K562 (cell line): Measurements from ENCODE around the gene LAIR2. TPM values are rescaled to one million over a fixed set of nuclear protein-coding genes. Genes with fewer than 3 reads are reported as not detected.

ENCODE experiments used
- ATAC-seq: fragments of 200-7000 bp; cut with Tn5 transposase; 3 replicates; pipeline ENCODE4 v1.9.1; 2020; ENCODE audit warnings: moderate library complexity
- BruUV-seq: library from RNA; stranded (reverse); fragments of 400-500 nt; replicated peaks from 2 replicates; lab custom pipeline; 2021; lab: Mats Ljungman, UMichigan
- CTCF ChIA-PET: fragments of 300-600 bp; formaldehyde crosslinking; extraction: SDS; loops from one replicate; lab custom pipeline; 2021; ENCODE audit warnings: low intra/inter-chr PET ratio; lab: Yijun Ruan, JAX
- POLR2A ChIA-PET: fragments of 300-600, 350-650 bp; sonication (Branson Sonifier 250); formaldehyde crosslinking; extraction: SDS; loops from one replicate; lab custom pipeline; 2021; ENCODE audit warnings: antibody characterized with exemption, inconsistent platforms; lab: Yijun Ruan, JAX
- DNase-seq, 4 experiments: peaks; one replicate each; pipeline versions ENCODE4 v3.0.0 to v3.0.0-alpha.2; 2011 to 2018; ENCODE audit warnings: low spot score in 3 of 4, mixed read lengths in 3 of 4; ENCODE audit errors: extremely low read depth in 1 of 4
- FAIRE-seq: peaks from 2 replicates; lab custom pipeline; 2011; peaks lifted over from hg19 to GRCh38; lab: Jason Lieb, UNC
- H2AFZ ChIP-seq: 2 replicates; pipeline ENCODE4 v1.6.0; 2011; ENCODE audit warnings: low read depth, low read length, control low read depth, inconsistent platforms
- H3K27ac ChIP-seq: fragments of 200-600 bp; 3 replicates; pipeline ENCODE4 v1.8.0; 2011; ENCODE audit warnings: low read depth, mild to moderate bottlenecking, control low read depth, inconsistent platforms, low read length, moderate library complexity, mixed read lengths; ENCODE audit errors: extremely low read depth
- H3K27me3 ChIP-seq, 2 experiments: fragments of 300-600 bp in 1 of 2; 2 replicates in 1 of 2; 3 replicates in 1 of 2; pipeline versions ENCODE4 v1.6.0 to v1.8.0; 2011; ENCODE audit warnings: inconsistent platforms in 2 of 2, low read length in 2 of 2, mild to moderate bottlenecking in 1 of 2, mixed read lengths in 1 of 2, moderate library complexity in 1 of 2; ENCODE audit not compliant: control insufficient read depth in 2 of 2, insufficient read depth in 2 of 2
- H3K36me3 ChIP-seq: fragments of 300-600 bp; 3 replicates; pipeline ENCODE4 v1.8.0; 2011; ENCODE audit warnings: mild to moderate bottlenecking, low read length, inconsistent platforms; ENCODE audit not compliant: control insufficient read depth, insufficient read depth
- H3K4me1 ChIP-seq, 2 experiments: fragments of 200-600 bp in 1 of 2; replicated peaks in 1 of 2; 2 replicates in 1 of 2; 3 replicates in 1 of 2; pipeline versions ENCODE4 v1.5.1 to v1.8.0; 2011; ENCODE audit warnings: inconsistent platforms in 2 of 2, low read length in 2 of 2, mild to moderate bottlenecking in 1 of 2, mixed read lengths in 1 of 2, moderate library complexity in 1 of 2; ENCODE audit not compliant: control insufficient read depth in 2 of 2, insufficient read depth in 2 of 2
- H3K4me2 ChIP-seq: 2 replicates; pipeline ENCODE4 v1.6.1; 2011; ENCODE audit warnings: low read length, control low read depth, inconsistent platforms, mixed read lengths; ENCODE audit not compliant: insufficient read depth
- H3K4me3 ChIP-seq: fragments of 200-600 bp; sonication (generic), shearing (Covaris generic); 2 replicates; pipeline ENCODE4 v1.5.1; 2016; ENCODE audit warnings: control low read depth, inconsistent platforms
- H3K79me2 ChIP-seq: fragments of 200-600 bp; 3 replicates; pipeline ENCODE4 v1.8.0; 2011; ENCODE audit warnings: low read length, inconsistent platforms; ENCODE audit not compliant: control insufficient read depth, insufficient read depth
- H3K9ac ChIP-seq, 2 experiments: 2 replicates each; pipeline versions ENCODE4 v1.6.0 to v1.6.1; 2011; ENCODE audit warnings: low read depth in 2 of 2, low read length in 2 of 2, control low read depth in 1 of 2, inconsistent platforms in 1 of 2, mild to moderate bottlenecking in 1 of 2, mixed read lengths in 1 of 2; ENCODE audit not compliant: insufficient read depth in 1 of 2
- H3K9me1 ChIP-seq: one replicate; pipeline ENCODE4 v1.6.0; 2011; ENCODE audit warnings: inconsistent platforms, mild to moderate bottlenecking, low read length, moderate library complexity; ENCODE audit not compliant: control insufficient read depth, insufficient read depth
- H3K9me3 ChIP-seq: replicated peaks from 2 replicates; pipeline ENCODE4 v1.5.1; 2011; ENCODE audit warnings: low read depth, low read length, inconsistent platforms; ENCODE audit not compliant: control insufficient read depth, insufficient read depth
- H4K20me1 ChIP-seq: replicated peaks from 2 replicates; pipeline ENCODE4 v1.6.1; 2011; ENCODE audit warnings: low read length, inconsistent platforms, mixed read lengths; ENCODE audit not compliant: control insufficient read depth, insufficient read depth
- ATF7 ChIP-seq: fragments of 450-650 bp; IDR thresholded peaks from 2 replicates; pipeline ENCODE4 v1.7.1; 2014; ENCODE audit warnings: mild to moderate bottlenecking, moderate library complexity
- BRD9 ChIP-seq: fragments of 450-650 bp; IDR thresholded peaks from 2 replicates; pipeline ENCODE4 v1.6.1; 2018; ENCODE audit warnings: low read depth; ENCODE audit not compliant: partially characterized antibody
- ELF4 ChIP-seq: fragments of 450-650 bp; formaldehyde crosslinking; IDR thresholded peaks from 2 replicates; pipeline ENCODE4 v1.4.0; 2022; ENCODE audit warnings: missing genetic modification characterization
- GATAD2A ChIP-seq: fragments of 450-650 bp; IDR thresholded peaks from 2 replicates; pipeline ENCODE4 v1.6.1; 2017
- JUND ChIP-seq, 2 experiments: IDR thresholded peaks; 2 replicates in 1 of 2; 3 replicates in 1 of 2; pipeline ENCODE4 v1.6.1; 2011; ENCODE audit warnings: borderline replicate concordance in 2 of 2, low read depth in 2 of 2, low read length in 2 of 2, improper control_type of control experiment in 1 of 2, missing biosample characterization in 1 of 2, missing genetic modification characterization in 1 of 2, missing genetic modification reagents in 1 of 2
- SMARCA4 ChIP-seq: fragments of 450-650 bp; IDR thresholded peaks from 2 replicates; pipeline ENCODE4 v1.6.1; 2016
- SNRNP70 ChIP-seq: fragments of 200-400 bp; formaldehyde crosslinking; optimal IDR thresholded peaks from 2 replicates; pipeline ENCODE3; 2017; ENCODE audit warnings: low read depth, low read length
- ZNF143 ChIP-seq: sonication (generic); formaldehyde crosslinking; IDR thresholded peaks from 2 replicates; pipeline ENCODE4 v1.9.0; 2022; ENCODE audit warnings: mild to moderate bottlenecking, missing genetic modification reagents
- WGBS: fragments of 100-300 bp; shearing (Covaris generic); methylation state at CpG from one replicate; pipeline ENCODE4 v1.1.6; 2016; ENCODE audit warnings: low coverage, mixed read lengths; ENCODE audit not compliant: insufficient coverage; ENCODE audit errors: missing lambda C conversion rate; 5-methylcytosine and 5-hydroxymethylcytosine counted together
- in situ Hi-C: fragments of 300-500 bp; cut with MboI; formaldehyde crosslinking; loops from 4 replicates; pipeline ENCODE4 v1.15.0; 2018; ENCODE audit warnings: inconsistent platforms, mixed read lengths
- intact Hi-C: fragments of 100-400 bp; cut with micrococcal nuclease; formaldehyde crosslinking; loops from 2 replicates; pipeline ENCODE4 v1.14.2; 2022
- polyA plus RNA-seq, 8 experiments: library from polyadenylated mRNA; depleted of rRNA in 4 of 8; stranded (reverse) in 5 of 8; unstranded in 3 of 8; fragments of >200 nt; fragmentation: Nextera tagmentation in 2 of 8; fragmentation: Illumina TruSeq in 1 of 8; extraction: Ambion mirVana in 2 of 8; extraction: Trizol in 1 of 8; gene quantifications; 2 replicates each; pipeline versions ENCODE4 v1.2.1 to v1.2.3, GENCODE V29; 2011 to 2014; ENCODE audit warnings: inconsistent platforms in 1 of 8, missing spikeins in 1 of 8
- total RNA-seq, 7 experiments: library from RNA; depleted of rRNA in 6 of 7; stranded (reverse); fragments of >200 nt in 6 of 7; fragmentation: Illumina TruSeq in 2 of 7; extraction: Trizol in 2 of 7; gene quantifications; 2 replicates each; pipeline versions ENCODE4 v1.2.1 to v1.2.3, GENCODE V29; 2011 to 2021; ENCODE audit warnings: low replicate concordance in 1 of 7
- TF ChIP-seq, protein P1 (sequence below): sonication (generic); formaldehyde crosslinking; IDR thresholded peaks from 2 replicates; pipeline ENCODE4 v1.8.1; 2022; ENCODE audit warnings: missing genetic modification reagents
- TF ChIP-seq, protein P2 (sequence below): sonication (generic); formaldehyde crosslinking; IDR thresholded peaks from 2 replicates; pipeline ENCODE4 v1.8.1; 2023; ENCODE audit warnings: missing genetic modification reagents, mild to moderate bottlenecking, borderline replicate concordance

The LAIR2 gene
- total and polyA plus RNA-seq, 9 of the 15 experiments (the other 6 are each of a cell fraction or from before 2014, with no cell fraction given), result not detected

DNA sequence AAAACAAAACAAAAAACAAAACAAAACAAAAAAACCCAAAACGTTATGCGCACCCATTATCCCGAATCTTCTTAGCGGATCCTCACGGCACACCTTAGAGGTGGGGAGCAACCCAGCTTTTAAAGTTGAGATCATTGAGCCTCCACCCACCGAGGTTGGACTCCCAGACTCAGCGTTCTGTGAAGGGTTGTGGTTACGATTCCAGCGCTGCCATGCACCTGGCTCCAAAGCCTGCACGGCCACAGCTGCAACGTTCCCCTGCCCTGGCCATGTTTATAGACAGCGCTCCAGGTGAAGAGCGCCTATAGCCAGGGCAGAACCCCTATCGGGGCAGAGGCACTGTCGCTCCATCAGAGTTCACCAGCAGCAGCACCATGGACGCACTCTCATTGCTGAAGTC, 52.3 kb downstream of the LAIR2 start:
- H3K4me2 ChIP-seq, result no peak overlapping the region

More for the DNA sequence above, 52.3 kb downstream of the LAIR2 start:
- ChIA-PET POLR2A (interaction anchor here (0.5 to 0.8 kb wide), 3 partner anchors 11 to 326 kb away, joined by 3 read pairs; no protein-coding TSS in a partner anchor), CTCF (no interaction called here)
- no peak for FAIRE-seq
- in situ Hi-C loops (no loop called here), intact Hi-C loops (no loop called here)
- Histone ChIP-seq H3K9ac (no peak overlapping the region; a peak in 1 of 4 replicates), H3K27ac (no peak overlapping the region), H4K20me1 (no peaks in the 10 kb centered on the region), H3K9me3 (no peaks in the 10 kb centered on the region), H3K4me1 (peaks cover 0 to 5% of the 10 kb centered on the region in 2 experiments; a peak in 2 of 5 replicates), H3K27me3 (peaks cover 31 to 60% of the 10 kb centered on the region in 2 experiments), H3K79me2 (no peaks in the 10 kb centered on the region), H3K36me3 (no peaks in the 10 kb centered on the region), H3K9me1 (no peaks in the 10 kb centered on the region), H2AFZ (no peak overlapping the region), H3K4me3 (no peak overlapping the region)
- no peak for DNase-seq
- TF ChIP-seq ATF7 (no peak), BRD9 (no peak), ELF4 (no peak), ZNF143 (CRISPR knock-in tag) (no peak), GATAD2A (no peak), SNRNP70 (no peak), JUND (IDR thresholded peaks at IDR 0.05; ENCODE audit: borderline replicate concordance, low read depth, low read length) (no peak), JUND (tag; IDR thresholded peaks at IDR 0.05; ENCODE audit: borderline replicate concordance, low read depth, low read length) (no peak), SMARCA4 (no peak)
- TF ChIP-seq, protein P1, sequence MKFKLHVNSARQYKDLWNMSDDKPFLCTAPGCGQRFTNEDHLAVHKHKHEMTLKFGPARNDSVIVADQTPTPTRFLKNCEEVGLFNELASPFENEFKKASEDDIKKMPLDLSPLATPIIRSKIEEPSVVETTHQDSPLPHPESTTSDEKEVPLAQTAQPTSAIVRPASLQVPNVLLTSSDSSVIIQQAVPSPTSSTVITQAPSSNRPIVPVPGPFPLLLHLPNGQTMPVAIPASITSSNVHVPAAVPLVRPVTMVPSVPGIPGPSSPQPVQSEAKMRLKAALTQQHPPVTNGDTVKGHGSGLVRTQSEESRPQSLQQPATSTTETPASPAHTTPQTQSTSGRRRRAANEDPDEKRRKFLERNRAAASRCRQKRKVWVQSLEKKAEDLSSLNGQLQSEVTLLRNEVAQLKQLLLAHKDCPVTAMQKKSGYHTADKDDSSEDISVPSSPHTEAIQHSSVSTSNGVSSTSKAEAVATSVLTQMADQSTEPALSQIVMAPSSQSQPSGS, result no peak
- TF ChIP-seq, protein P2, sequence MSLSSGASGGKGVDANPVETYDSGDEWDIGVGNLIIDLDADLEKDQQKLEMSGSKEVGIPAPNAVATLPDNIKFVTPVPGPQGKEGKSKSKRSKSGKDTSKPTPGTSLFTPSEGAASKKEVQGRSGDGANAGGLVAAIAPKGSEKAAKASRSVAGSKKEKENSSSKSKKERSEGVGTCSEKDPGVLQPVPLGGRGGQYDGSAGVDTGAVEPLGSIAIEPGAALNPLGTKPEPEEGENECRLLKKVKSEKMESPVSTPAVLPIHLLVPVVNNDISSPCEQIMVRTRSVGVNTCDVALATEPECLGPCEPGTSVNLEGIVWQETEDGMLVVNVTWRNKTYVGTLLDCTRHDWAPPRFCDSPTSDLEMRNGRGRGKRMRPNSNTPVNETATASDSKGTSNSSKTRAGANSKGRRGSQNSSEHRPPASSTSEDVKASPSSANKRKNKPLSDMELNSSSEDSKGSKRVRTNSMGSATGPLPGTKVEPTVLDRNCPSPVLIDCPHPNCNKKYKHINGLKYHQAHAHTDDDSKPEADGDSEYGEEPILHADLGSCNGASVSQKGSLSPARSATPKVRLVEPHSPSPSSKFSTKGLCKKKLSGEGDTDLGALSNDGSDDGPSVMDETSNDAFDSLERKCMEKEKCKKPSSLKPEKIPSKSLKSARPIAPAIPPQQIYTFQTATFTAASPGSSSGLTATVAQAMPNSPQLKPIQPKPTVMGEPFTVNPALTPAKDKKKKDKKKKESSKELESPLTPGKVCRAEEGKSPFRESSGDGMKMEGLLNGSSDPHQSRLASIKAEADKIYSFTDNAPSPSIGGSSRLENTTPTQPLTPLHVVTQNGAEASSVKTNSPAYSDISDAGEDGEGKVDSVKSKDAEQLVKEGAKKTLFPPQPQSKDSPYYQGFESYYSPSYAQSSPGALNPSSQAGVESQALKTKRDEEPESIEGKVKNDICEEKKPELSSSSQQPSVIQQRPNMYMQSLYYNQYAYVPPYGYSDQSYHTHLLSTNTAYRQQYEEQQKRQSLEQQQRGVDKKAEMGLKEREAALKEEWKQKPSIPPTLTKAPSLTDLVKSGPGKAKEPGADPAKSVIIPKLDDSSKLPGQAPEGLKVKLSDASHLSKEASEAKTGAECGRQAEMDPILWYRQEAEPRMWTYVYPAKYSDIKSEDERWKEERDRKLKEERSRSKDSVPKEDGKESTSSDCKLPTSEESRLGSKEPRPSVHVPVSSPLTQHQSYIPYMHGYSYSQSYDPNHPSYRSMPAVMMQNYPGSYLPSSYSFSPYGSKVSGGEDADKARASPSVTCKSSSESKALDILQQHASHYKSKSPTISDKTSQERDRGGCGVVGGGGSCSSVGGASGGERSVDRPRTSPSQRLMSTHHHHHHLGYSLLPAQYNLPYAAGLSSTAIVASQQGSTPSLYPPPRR, result no peak
- no TSS peak for BruUV-seq
- ATAC-seq, result no peak
- under 1% methylated on average over 16 of the region's 16 CpGs for WGBS
